A204.1 (cell line): ENCODE data around the gene KCNC4.

Source experiments
- FAIRE-seq: peaks from 2 replicates; lab custom pipeline; 2012; peaks lifted over from hg19 to GRCh38; lab: Jason Lieb, UNC

Gene KCNC4

GRCh38 chr1:110189181-110189580, 20.9 kb upstream of the KCNC4 start:
- no peak for FAIRE-seq

GRCh38 chr1:110190282-110190929, 19.7 kb upstream of the KCNC4 start:
- FAIRE-seq: no peak

DNA sequence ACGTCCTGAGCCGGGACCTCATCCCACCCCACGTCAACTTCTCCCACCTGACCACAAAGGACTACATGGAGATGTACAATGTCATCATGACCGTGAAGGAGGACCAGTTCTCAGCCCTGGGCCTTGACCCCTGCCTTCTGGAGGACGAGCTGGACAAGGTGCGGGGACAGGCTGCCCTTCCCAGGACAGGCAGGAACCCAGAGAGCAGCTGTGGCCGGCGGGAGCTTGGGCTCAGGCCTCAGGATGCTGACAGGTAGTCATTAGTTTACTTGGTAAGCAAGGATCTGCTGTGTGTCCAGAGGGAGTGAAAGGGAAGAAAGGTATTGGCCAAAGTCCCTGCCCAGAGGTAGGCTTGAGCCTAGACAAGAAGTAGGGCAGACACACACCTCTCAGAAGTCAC, 17.6 kb upstream of the KCNC4 start:
- no peak for FAIRE-seq

DNA sequence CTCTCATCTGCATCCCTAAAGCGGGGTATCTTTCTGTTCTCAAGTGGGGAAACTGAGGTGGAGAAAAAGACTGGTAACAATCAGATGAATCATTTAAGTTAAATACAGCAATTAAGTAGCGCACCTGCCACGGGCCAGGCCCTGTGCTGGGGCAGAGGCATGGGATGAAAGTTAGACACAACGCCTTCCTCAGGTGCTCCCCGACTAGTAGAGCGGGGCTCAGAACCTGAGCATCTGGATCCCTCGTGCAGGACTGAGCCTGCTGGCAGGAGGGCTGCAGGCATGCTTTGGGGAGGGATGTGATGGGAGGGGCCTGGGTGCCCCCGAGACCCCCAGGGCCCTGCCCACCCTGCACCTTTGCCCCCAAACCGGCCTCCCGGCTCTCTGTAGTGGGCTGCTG, 14.9 kb upstream of the KCNC4 start:
- FAIRE-seq: no peak

DNA sequence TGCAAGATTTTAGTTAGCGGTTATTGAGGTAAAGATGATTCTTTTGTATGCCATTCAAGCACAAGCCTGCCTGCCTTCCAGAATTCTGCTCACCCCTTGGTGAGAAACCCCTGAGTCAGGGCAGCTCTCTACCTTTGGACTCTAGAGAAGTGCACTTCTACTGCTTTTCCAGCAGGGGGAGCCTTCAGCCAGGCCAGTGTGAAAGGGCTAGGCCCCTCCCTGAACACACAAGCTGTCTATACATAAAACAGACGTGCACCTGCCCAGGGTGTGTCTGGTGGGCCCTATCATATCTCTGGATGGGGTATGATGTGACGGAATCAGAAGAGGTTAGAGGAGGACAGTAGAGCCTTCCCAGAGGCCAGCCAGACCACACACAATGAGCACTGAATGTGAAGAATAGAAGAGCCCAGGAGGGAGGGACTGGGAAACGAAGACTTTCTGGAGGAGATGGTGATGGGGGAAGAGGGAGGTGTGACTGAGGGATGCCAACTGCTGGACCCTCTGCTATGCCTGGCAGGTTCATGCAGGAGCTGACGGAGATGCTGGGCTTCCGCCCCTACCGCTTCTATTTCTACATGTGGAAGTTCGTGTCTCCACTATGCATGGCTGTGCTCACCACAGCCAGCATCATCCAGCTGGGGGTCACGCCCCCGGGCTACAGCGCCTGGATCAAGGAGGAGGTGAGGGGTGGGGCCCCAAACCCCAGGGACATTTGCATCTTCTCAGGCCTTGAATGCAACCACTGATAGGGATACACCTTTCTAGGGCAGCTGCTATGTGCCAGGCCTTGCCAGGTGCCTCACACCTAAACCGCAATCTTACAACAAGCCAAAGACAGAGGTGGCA, 13.0 kb upstream of the KCNC4 start:
- FAIRE-seq: no peak

GRCh38 chr1:110197905-110198629, 12.0 kb upstream of the KCNC4 start:
- no peak for FAIRE-seq

DNA sequence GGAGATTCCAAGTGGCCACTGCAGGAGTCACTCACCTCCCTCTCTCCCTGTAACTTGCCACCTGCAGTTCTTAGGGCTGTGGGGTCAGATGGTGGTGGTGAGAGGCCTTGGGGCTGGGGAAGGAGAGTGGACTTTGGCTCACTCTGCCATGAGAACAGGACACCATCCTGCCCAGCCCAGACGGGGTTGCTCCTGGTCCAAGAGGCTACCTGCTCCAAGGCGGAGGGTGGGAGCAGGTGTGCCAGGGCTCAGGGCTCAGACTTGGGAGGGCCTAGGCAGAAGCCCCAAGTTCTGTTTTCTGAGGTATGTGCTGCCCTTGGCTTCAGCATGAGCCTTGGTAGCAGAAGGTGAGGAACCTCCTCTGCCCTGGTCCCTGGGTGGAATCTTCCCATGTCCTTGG, 11.4 kb upstream of the KCNC4 start:
- FAIRE-seq: no peak

- FAIRE-seq: no peak
Measured at GRCh38 chr1:110200190-110200589, 9.9 kb upstream of the KCNC4 start.

GRCh38 chr1:110200666-110201065, 9.4 kb upstream of the KCNC4 start:
- FAIRE-seq: no peak

GRCh38 chr1:110201157-110201825, 8.8 kb upstream of the KCNC4 start:
- FAIRE-seq: no peak

DNA sequence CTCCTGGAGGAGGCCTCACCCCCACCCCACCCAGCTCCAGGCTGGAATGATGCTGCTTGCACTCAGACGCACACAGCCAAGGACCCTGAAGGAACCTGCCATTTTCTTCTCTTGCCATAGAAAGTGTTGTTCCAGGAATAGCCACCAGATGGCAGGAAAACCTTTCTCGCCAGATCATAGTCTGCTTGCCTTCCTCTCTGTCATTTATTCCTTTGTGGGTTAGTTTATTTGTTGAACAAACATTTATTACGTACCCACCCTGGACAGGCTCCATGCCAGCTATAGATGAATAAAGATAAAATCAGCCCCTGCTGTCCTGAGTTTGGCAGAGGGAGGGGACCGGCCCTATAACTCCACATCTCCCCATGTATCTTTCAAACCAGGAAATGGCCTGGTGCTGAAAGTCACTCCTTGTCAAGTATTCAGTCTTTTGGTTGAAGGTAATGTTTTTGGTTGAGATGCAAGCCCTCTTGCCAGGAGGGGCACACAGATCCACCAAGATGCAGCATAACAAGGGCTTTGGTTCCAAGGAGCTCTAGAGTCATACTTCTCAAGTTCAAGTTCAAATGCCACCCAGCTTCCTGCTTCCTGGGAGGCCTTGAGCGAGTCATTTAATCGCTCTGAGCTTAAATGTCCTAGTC, 7.0 kb upstream of the KCNC4 start:
- FAIRE-seq: peak; percentile 23

DNA sequence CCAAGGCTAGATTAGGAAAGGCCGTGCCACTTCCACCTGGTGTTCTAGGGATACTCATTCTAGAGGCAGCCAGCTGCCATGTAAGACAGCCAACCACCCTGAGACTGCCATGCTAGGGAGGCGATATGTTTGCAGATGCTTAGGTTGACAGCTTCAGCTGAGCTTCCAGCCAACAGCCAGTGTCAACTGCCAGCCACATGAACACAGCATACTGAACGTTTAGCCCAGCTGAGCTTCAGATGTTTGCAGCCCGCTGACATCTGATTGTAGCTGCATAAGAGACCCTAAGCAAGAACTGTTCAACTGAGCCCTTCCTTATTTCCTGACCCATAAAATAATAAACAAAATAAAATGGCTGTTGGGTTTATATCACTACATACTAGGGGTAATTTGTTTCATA, 5.0 kb upstream of the KCNC4 start:
- no peak for FAIRE-seq

- no peak for FAIRE-seq
Measured at GRCh38 chr1:110205591-110206155, 4.4 kb upstream of the KCNC4 start.

DNA sequence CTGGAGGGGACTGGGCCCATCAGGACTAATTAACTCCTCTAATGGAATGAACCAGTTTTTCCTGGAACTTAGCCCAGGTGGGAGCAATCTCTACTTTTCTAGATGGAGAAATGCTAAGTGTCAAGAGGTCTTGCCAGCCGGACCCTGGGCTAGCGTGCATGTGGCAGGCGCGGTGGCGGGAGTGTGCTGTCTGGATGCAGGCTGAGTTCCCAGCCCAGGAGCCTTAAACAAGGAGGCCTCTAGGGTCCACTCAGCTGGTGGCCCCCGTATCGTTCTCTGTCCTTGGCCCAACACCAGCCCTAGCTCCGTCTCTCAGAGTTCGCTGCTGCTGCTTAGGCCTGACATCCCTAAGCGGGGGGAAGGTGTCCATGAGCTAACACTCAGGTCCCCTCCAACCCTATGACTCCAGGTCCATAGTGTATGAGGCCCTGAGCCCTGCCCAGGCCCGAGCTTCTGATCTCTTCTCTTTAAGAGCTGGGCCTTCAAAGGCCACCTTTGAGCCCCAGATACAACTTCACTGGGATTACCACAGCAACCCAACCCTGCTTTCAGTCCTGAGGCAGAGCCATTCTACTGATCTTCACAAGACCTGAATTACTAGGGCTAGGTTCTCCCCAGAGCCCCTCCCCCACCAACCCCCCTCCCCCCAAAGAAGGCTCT, 3.7 kb upstream of the KCNC4 start:
- FAIRE-seq: no peak

DNA sequence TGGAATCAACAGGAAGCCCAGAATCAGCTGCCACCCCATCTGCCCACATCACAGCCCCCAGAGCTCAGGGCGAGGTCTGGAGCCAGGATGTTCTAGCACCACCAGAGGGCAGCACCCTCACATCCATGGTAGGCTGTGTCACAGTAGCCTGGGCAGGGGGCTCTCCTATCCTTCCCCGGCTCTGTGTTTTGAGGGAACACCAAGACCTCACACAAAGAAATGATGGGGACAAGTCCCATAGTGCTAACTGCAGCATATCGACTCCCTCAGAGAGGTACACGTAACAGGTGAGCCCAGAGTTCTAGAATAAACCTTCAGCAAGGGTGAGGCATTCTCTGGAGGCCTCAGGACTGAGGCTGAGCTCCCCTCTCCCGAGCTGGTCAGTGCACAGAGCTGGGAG, 2.3 kb upstream of the KCNC4 start:
- no peak for FAIRE-seq

DNA sequence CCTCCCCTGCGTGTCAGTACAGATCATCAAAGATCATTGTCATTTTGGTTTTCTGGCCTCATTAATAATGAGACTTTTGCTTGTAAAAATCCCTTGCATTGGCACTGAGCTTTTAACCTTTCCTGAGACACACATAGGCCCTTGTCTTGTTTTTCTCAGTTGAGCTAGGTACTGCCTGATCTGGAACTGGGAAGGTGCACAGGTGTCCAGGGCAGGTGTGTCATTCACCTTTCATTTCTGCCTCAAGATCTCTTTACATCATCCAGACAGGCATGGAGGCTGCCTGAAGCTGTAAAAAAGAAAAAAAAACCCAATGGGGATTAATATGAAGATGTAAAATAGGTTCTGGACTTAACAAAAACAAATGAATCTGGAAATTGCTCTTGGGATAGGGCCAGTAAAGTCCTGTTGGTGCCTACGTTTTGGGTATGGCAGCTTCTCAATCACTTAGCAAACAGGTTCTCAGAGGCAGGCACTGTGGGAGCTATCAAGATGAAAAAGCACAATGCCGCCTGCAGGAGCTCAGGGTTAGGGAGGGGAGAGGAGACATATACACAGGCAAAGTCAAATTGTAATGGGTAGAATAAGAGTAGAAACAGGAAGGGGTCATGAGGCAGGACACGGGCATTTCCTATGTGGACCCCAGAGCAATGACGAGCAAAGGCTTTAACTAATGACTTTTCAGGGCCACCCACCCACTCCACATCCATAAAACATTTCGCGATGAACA, 1.0 kb upstream of the KCNC4 start:
- FAIRE-seq: no peak

GRCh38 chr1:110210604-110211495, 736 bp downstream of the KCNC4 start:
- FAIRE-seq: no peak

- FAIRE-seq: no peak
Measured at GRCh38 chr1:110211496-110212168, 1.5 kb downstream of the KCNC4 start.
